HCT116 (cell line): ENCODE data around the gene SLC15A3. TPM values are rescaled to one million over a fixed set of nuclear protein-coding genes. Genes with fewer than 3 reads are reported as not detected.

Source experiments
- ATAC-seq: fragments of 200-7000 bp; cut with Tn5 transposase; 2 replicates; pipeline ENCODE4 v1.9.1; 2020; ENCODE audit warnings: mild to moderate bottlenecking, moderate library complexity
- BruUV-seq: library from RNA; stranded (reverse); fragments of 400-500 nt; replicated peaks from 2 replicates; lab custom pipeline; 2021; lab: Mats Ljungman, UMichigan
- CTCF ChIA-PET: fragments of 300-600 bp; sonication (Branson Sonifier 250); formaldehyde crosslinking; loops from one replicate; lab custom pipeline; 2021; ENCODE audit warnings: antibody characterized with exemption; lab: Charles Lee
- POLR2A ChIA-PET: fragments of 300-600, 350-600 bp; sonication (Branson Sonifier 250); formaldehyde crosslinking; loops from one replicate; lab custom pipeline; 2021; ENCODE audit warnings: antibody characterized with exemption; lab: Charles Lee
- RAD21 ChIA-PET, 2 experiments: fragments of 300-600 bp; sonication (Branson Sonifier 250); formaldehyde crosslinking; loops; one replicate each; lab custom pipeline; 2023; ENCODE audit warnings: low total read pairs in 2 of 2; ENCODE audit not compliant: uncharacterized antibody in 2 of 2, unreplicated experiment in 2 of 2, low non-redundant PET in 1 of 2; lab: Charles Lee
- DNase-seq: peaks from one replicate; pipeline ENCODE4 v3.0.0-alpha.2; 2010; ENCODE audit warnings: low read depth, low spot score
- H2AFZ ChIP-seq: fragments of 200-600 bp; shearing (Covaris generic), sonication (generic); 2 replicates; pipeline ENCODE4 v1.6.1; 2017; ENCODE audit warnings: low read depth, mixed run types, mixed read lengths, antibody characterized with exemption, low read length; ENCODE audit not compliant: poor library complexity, severe bottlenecking
- H3K27ac ChIP-seq: 2 replicates; pipeline ENCODE4 v1.5.1; 2012; ENCODE audit warnings: low read depth, low read length
- H3K27me3 ChIP-seq: fragments of 200-600 bp; sonication (generic); 2 replicates; pipeline ENCODE4 v1.6.1; 2016; ENCODE audit warnings: mixed run types, low read length, mixed read lengths; ENCODE audit not compliant: insufficient read depth
- H3K36me3 ChIP-seq, 2 experiments: fragments of 200-500 bp in 1 of 2; fragments of 200-600 bp in 1 of 2; sonication (Bioruptor generic) in 1 of 2; sonication (generic) in 1 of 2; 2 replicates each; pipeline versions ENCODE4 v1.5.1 to v1.6.1; 2014 to 2016; ENCODE audit warnings: low read length in 2 of 2, inconsistent platforms in 1 of 2, mixed read lengths in 1 of 2, mixed run types in 1 of 2; ENCODE audit not compliant: insufficient read depth in 2 of 2, control insufficient read depth in 1 of 2
- H3K4me1 ChIP-seq, 2 experiments: fragments of 200-600 bp in 1 of 2; sonication (generic) in 1 of 2; 2 replicates each; pipeline versions ENCODE4 v1.5.1 to v1.6.1; 2012 to 2017; ENCODE audit warnings: low read length in 2 of 2, inconsistent platforms in 1 of 2, mild to moderate bottlenecking in 1 of 2, mixed read lengths in 1 of 2, mixed run types in 1 of 2, moderate library complexity in 1 of 2; ENCODE audit not compliant: insufficient read depth in 2 of 2, control insufficient read depth in 1 of 2
- H3K4me2 ChIP-seq: fragments of 200-600 bp; sonication (generic); 2 replicates; pipeline ENCODE4 v1.6.1; 2017; ENCODE audit warnings: mixed run types, low read length, mixed read lengths
- H3K4me3 ChIP-seq, 2 experiments: fragments of 200-600 bp in 1 of 2; sonication (generic) in 1 of 2; replicated peaks in 1 of 2; 2 replicates each; pipeline ENCODE4 v1.5.1; 2011 to 2016; ENCODE audit warnings: low read length in 2 of 2, control low read depth in 1 of 2, low read depth in 1 of 2, mild to moderate bottlenecking in 1 of 2, mixed read lengths in 1 of 2, mixed run types in 1 of 2
- H3K79me2 ChIP-seq: fragments of 200-600 bp; sonication (generic); 2 replicates; pipeline ENCODE4 v1.6.1; 2017; ENCODE audit warnings: mild to moderate bottlenecking, mixed run types, low read length, moderate library complexity, mixed read lengths; ENCODE audit not compliant: insufficient read depth
- H3K9ac ChIP-seq: fragments of 200-600 bp; sonication (generic); 2 replicates; pipeline ENCODE4 v1.6.1; 2016; ENCODE audit warnings: low read length, mixed read lengths
- H3K9me2 ChIP-seq: fragments of 200-600 bp; sonication (generic), shearing (Covaris generic); 2 replicates; pipeline ENCODE4 v1.6.1; 2017; ENCODE audit warnings: mixed run types, mild to moderate bottlenecking, moderate library complexity; ENCODE audit not compliant: insufficient read depth
- H3K9me3 ChIP-seq, 2 experiments: fragments of 200-500 bp in 1 of 2; fragments of 200-600 bp in 1 of 2; sonication (Bioruptor generic) in 1 of 2; sonication (generic) in 1 of 2; 2 replicates each; pipeline ENCODE4 v1.6.1; 2014 to 2017; ENCODE audit warnings: low read length in 2 of 2, mixed read lengths in 2 of 2, inconsistent platforms in 1 of 2, low read depth in 1 of 2, mild to moderate bottlenecking in 1 of 2, mixed run types in 1 of 2, moderate library complexity in 1 of 2; ENCODE audit not compliant: control insufficient read depth in 1 of 2, insufficient read depth in 1 of 2
- H4K20me1 ChIP-seq: fragments of 200-600 bp; sonication (generic), shearing (Covaris generic); 2 replicates; pipeline ENCODE4 v1.6.1; 2017; ENCODE audit warnings: mixed run types, mild to moderate bottlenecking, moderate library complexity; ENCODE audit not compliant: insufficient read depth
- ATF3 ChIP-seq: IDR thresholded peaks from 2 replicates; pipeline ENCODE4 v1.6.1; 2012
- CBX3 ChIP-seq: IDR thresholded peaks from 2 replicates; pipeline ENCODE4 v1.6.1; 2012; ENCODE audit warnings: low read depth
- ELF1 ChIP-seq: IDR thresholded peaks from 2 replicates; pipeline ENCODE4 v1.6.1; 2012; ENCODE audit warnings: low read depth, borderline replicate concordance
- EZH2 ChIP-seq: fragments of 200-600 bp; sonication (generic); IDR thresholded peaks from 2 replicates; pipeline ENCODE4 v1.6.1; 2017; ENCODE audit warnings: antibody characterized with exemption, mixed run types
- EZH2phosphoT487 ChIP-seq: fragments of 200-600 bp; IDR thresholded peaks from 2 replicates; pipeline ENCODE4 v1.6.1; 2018; ENCODE audit warnings: antibody characterized with exemption, borderline replicate concordance
- JUND ChIP-seq: IDR thresholded peaks from 2 replicates; pipeline ENCODE4 v1.6.1; 2012
- MAX ChIP-seq: IDR thresholded peaks from 2 replicates; pipeline ENCODE4 v1.6.1; 2012
- POLR2A ChIP-seq: IDR thresholded peaks from 2 replicates; pipeline ENCODE4 v1.7.0; 2011; ENCODE audit warnings: borderline replicate concordance; ENCODE audit not compliant: insufficient read depth, insufficient read length; ENCODE audit errors: extremely low read depth
- POLR2AphosphoS5 ChIP-seq: IDR thresholded peaks from 2 replicates; pipeline ENCODE4 v1.6.1; 2011; ENCODE audit warnings: mild to moderate bottlenecking, low read depth, low read length, moderate library complexity
- RAD21 ChIP-seq: IDR thresholded peaks from 2 replicates; pipeline ENCODE4 v1.6.1; 2012; ENCODE audit warnings: low read depth, mild to moderate bottlenecking
- SP1 ChIP-seq: IDR thresholded peaks from 2 replicates; pipeline ENCODE4 v1.6.1; 2012; ENCODE audit warnings: low read depth
- SRF ChIP-seq: IDR thresholded peaks from 2 replicates; pipeline ENCODE4 v1.6.1; 2012; ENCODE audit warnings: low read depth
- ZFX ChIP-seq: fragments of 450-650 bp; IDR thresholded peaks from 2 replicates; pipeline ENCODE4 v1.6.1; 2017
- ZNF274 ChIP-seq: fragments of 200-500 bp; sonication (Bioruptor generic); IDR thresholded peaks from 2 replicates; pipeline ENCODE4 v1.6.1; 2014; ENCODE audit warnings: mild to moderate bottlenecking, low read depth, low read length, inconsistent platforms
- intact Hi-C: fragments of 100-400 bp; cut with micrococcal nuclease; formaldehyde crosslinking; loops from 2 replicates; pipeline ENCODE4 v1.10.0; 2022
- total RNA-seq: library from RNA; stranded (reverse); gene quantifications from one replicate; pipeline ENCODE4 v1.2.1, GENCODE V29; 2021; ENCODE audit not compliant: unreplicated experiment
- TF ChIP-seq, protein P1 (sequence below), 3 experiments: fragments of 200-600 bp in 1 of 3; sonication (generic) in 1 of 3; IDR thresholded peaks in 2 of 3; conservative IDR thresholded peaks in 1 of 3; 2 replicates each; pipeline ENCODE4 v1.5.1; 2012 to 2017; ENCODE audit warnings: low read depth in 2 of 3, low read length in 2 of 3, antibody characterized with exemption in 1 of 3, borderline replicate concordance in 1 of 3, control low read depth in 1 of 3, mild to moderate bottlenecking in 1 of 3, mixed read lengths in 1 of 3, mixed run types in 1 of 3, moderate library complexity in 1 of 3; ENCODE audit not compliant: insufficient read depth in 1 of 3
- TF ChIP-seq, protein P2 (sequence below): IDR thresholded peaks from 2 replicates; pipeline ENCODE4 v1.6.1; 2012; ENCODE audit warnings: low read depth
- TF ChIP-seq, protein P3 (sequence below): IDR thresholded peaks from 2 replicates; pipeline ENCODE4 v1.6.1; 2011; ENCODE audit warnings: mild to moderate bottlenecking, low read length, moderate library complexity; ENCODE audit not compliant: insufficient replicate concordance; ENCODE audit errors: extremely low read depth

Gene SLC15A3
- total RNA-seq, 1 experiment from 2014 or later = not detected

GRCh38 chr11:60930394-60930793 lies 21.6 kb downstream of the SLC15A3 start:
- Histone ChIP-seq H2AFZ (no peak overlapping the region), H3K4me1 (peaks cover 8% of the 10 kb centered on the region in 2 experiments), H4K20me1 (no peaks in the 10 kb centered on the region), H3K9me2 (no peaks in the 10 kb centered on the region), H3K27ac (no peak overlapping the region), H3K79me2 (no peaks in the 10 kb centered on the region; the same call in 1 of the 2 replicates), H3K9ac (no peak overlapping the region), H3K4me3 (no peak overlapping the region)
- no TSS peak for BruUV-seq
- ATAC-seq (no peak), DNase-seq (no peak)
- intact Hi-C loops = no loop called here
- no peak for TF ChIP-seq CBX3
- TF ChIP-seq, protein P1, sequence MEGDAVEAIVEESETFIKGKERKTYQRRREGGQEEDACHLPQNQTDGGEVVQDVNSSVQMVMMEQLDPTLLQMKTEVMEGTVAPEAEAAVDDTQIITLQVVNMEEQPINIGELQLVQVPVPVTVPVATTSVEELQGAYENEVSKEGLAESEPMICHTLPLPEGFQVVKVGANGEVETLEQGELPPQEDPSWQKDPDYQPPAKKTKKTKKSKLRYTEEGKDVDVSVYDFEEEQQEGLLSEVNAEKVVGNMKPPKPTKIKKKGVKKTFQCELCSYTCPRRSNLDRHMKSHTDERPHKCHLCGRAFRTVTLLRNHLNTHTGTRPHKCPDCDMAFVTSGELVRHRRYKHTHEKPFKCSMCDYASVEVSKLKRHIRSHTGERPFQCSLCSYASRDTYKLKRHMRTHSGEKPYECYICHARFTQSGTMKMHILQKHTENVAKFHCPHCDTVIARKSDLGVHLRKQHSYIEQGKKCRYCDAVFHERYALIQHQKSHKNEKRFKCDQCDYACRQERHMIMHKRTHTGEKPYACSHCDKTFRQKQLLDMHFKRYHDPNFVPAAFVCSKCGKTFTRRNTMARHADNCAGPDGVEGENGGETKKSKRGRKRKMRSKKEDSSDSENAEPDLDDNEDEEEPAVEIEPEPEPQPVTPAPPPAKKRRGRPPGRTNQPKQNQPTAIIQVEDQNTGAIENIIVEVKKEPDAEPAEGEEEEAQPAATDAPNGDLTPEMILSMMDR (IDR thresholded peaks at IDR 0.05 in 2 of 3, conservative IDR thresholded peaks at IDR 0.05 in 1 of 3; ENCODE audit: borderline replicate concordance in 1 of 3, insufficient read depth in 1 of 3, low read depth in 2 of 3, low read length in 2 of 3) = no peak
- TF ChIP-seq POLR2AphosphoS5 = no peak
- no peak for TF ChIP-seq MAX
- TF ChIP-seq POLR2A = no peak
- no peak for TF ChIP-seq JUND
- TF ChIP-seq, protein P2, sequence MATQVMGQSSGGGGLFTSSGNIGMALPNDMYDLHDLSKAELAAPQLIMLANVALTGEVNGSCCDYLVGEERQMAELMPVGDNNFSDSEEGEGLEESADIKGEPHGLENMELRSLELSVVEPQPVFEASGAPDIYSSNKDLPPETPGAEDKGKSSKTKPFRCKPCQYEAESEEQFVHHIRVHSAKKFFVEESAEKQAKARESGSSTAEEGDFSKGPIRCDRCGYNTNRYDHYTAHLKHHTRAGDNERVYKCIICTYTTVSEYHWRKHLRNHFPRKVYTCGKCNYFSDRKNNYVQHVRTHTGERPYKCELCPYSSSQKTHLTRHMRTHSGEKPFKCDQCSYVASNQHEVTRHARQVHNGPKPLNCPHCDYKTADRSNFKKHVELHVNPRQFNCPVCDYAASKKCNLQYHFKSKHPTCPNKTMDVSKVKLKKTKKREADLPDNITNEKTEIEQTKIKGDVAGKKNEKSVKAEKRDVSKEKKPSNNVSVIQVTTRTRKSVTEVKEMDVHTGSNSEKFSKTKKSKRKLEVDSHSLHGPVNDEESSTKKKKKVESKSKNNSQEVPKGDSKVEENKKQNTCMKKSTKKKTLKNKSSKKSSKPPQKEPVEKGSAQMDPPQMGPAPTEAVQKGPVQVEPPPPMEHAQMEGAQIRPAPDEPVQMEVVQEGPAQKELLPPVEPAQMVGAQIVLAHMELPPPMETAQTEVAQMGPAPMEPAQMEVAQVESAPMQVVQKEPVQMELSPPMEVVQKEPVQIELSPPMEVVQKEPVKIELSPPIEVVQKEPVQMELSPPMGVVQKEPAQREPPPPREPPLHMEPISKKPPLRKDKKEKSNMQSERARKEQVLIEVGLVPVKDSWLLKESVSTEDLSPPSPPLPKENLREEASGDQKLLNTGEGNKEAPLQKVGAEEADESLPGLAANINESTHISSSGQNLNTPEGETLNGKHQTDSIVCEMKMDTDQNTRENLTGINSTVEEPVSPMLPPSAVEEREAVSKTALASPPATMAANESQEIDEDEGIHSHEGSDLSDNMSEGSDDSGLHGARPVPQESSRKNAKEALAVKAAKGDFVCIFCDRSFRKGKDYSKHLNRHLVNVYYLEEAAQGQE = no peak
- no peak for TF ChIP-seq ATF3
- no peak for TF ChIP-seq SP1
- TF ChIP-seq RAD21 = no peak
- TF ChIP-seq ZNF274 = no peak
- no peak for TF ChIP-seq ELF1
- TF ChIP-seq EZH2phosphoT487 = no peak
- no peak for TF ChIP-seq SRF
- TF ChIP-seq ZFX = no peak
- no peak for TF ChIP-seq EZH2
- TF ChIP-seq, protein P3, sequence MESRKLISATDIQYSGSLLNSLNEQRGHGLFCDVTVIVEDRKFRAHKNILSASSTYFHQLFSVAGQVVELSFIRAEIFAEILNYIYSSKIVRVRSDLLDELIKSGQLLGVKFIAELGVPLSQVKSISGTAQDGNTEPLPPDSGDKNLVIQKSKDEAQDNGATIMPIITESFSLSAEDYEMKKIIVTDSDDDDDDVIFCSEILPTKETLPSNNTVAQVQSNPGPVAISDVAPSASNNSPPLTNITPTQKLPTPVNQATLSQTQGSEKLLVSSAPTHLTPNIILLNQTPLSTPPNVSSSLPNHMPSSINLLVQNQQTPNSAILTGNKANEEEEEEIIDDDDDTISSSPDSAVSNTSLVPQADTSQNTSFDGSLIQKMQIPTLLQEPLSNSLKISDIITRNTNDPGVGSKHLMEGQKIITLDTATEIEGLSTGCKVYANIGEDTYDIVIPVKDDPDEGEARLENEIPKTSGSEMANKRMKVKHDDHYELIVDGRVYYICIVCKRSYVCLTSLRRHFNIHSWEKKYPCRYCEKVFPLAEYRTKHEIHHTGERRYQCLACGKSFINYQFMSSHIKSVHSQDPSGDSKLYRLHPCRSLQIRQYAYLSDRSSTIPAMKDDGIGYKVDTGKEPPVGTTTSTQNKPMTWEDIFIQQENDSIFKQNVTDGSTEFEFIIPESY = no peak
- TF ChIP-seq, all 23 proteins: peak for 0
- H3K9me3 ChIP-seq = no peaks in the 10 kb centered on the region
- H3K27me3 ChIP-seq = no peaks in the 10 kb centered on the region
- H3K36me3 ChIP-seq = peaks cover 13 to 25% of the 10 kb centered on the region in 2 experiments; a peak in 3 of 4 replicates
- ChIA-PET CTCF (no interaction called here), RAD21 (no interaction called here), POLR2A (no interaction called here)
- no peak overlapping the region for H3K4me2 ChIP-seq
